Neural crest cell (in vitro differentiated cells): Measurements from ENCODE around the gene OGFR. TPM values are rescaled to one million over a fixed set of nuclear protein-coding genes. Genes with fewer than 3 reads are reported as not detected.

ENCODE experiments used
- DNase-seq: peaks from one replicate; pipeline ENCODE4 v3.0.0; 2021; ENCODE audit warnings: low read depth, mixed read lengths, low spot score
- H3K27ac Mint-ChIP-seq: one replicate; pipeline ENCODE4 v1.8.0; 2021; ENCODE audit warnings: mild to moderate bottlenecking, mixed read lengths; ENCODE audit not compliant: unreplicated experiment
- H3K27me3 Mint-ChIP-seq: 2 replicates; pipeline ENCODE4 v1.8.0; 2021; ENCODE audit warnings: low read depth, mild to moderate bottlenecking, mixed read lengths
- H3K36me3 Mint-ChIP-seq: 2 replicates; pipeline ENCODE4 v1.8.0; 2021; ENCODE audit warnings: low read depth, mild to moderate bottlenecking, mixed read lengths
- H3K4me1 Mint-ChIP-seq: 2 replicates; pipeline ENCODE4 v1.8.0; 2021; ENCODE audit warnings: mixed read lengths
- H3K4me3 Mint-ChIP-seq: one replicate; pipeline ENCODE4 v1.8.0; 2021; ENCODE audit warnings: mild to moderate bottlenecking, mixed read lengths
- H3K9me3 Mint-ChIP-seq: 2 replicates; pipeline ENCODE4 v1.8.0; 2021; ENCODE audit warnings: mixed read lengths
- CTCF ChIP-seq: fragments of 200-600 bp; sonication (generic); conservative IDR thresholded peaks from 2 replicates; pipeline ENCODE4 v1.5.0; 2021; ENCODE audit warnings: antibody characterized with exemption, mild to moderate bottlenecking
- total RNA-seq: library from RNA; stranded (reverse); gene quantifications from 2 replicates; pipeline ENCODE4 v1.2.1, GENCODE V29; 2021

OGFR gene
- total RNA-seq, 1 donor from 2014 or later: 36.7 TPM

GRCh38 chr20:62823688-62824475 is 19.2 kb downstream of the OGFR start:
- no peak for DNase-seq
- no peaks in the 10 kb centered on the region for H3K36me3 Mint-ChIP-seq
- no peak overlapping the region for H3K27ac Mint-ChIP-seq
- H3K27me3 Mint-ChIP-seq: no peaks in the 10 kb centered on the region
- H3K4me1 Mint-ChIP-seq: peaks cover 11% of the 10 kb centered on the region
- no peaks in the 10 kb centered on the region for H3K9me3 Mint-ChIP-seq
- no peak for TF ChIP-seq CTCF
- no peak overlapping the region for H3K4me3 Mint-ChIP-seq

DNA sequence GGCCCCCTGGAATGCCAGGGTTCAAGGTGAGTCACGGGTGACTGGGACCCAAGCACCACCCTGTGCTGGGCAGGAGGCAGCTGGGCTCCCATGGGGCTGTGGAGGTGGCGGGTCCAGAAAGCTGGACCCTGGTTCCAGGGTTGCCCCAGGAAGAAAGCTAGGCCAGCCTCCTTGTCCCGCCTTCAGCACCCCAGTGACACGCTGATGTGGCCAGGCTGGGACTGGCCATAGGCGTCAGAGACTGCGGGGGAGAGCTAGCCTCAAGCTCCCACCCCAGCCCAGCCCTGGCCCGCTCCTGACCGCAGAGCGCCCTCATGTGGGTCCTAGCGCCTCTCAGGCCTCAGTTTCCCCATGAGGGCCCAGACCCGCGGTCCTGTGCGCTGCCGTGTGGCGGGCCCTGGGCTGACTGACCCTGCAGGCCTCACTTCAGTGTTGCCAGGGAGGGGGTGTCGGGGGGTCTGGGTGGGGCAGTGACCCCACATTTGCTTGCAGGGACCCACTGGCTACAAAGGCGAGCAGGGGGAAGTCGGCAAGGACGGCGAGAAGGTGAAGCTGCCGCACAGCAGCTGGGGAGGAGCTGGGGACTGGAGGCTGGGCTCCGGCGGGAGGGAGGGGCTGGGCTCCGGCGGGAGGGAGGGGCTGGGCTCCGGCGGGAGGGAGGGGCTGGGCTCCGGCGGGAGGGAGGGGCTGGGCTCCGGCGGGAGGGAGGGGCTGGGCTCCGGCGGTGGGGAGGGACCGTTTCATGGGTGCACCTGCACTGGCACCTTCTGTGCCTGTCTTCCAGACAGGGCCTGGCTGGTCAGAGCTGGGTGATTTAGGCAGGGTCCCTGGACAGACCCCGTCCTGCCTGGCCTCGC is 20.1 kb downstream of the OGFR start:
- no peaks in the 10 kb centered on the region for H3K36me3 Mint-ChIP-seq
- no peaks in the 10 kb centered on the region for H3K27me3 Mint-ChIP-seq
- H3K9me3 Mint-ChIP-seq: no peaks in the 10 kb centered on the region
- no peak overlapping the region for H3K27ac Mint-ChIP-seq
- DNase-seq: peak; percentile 46
- no peak overlapping the region for H3K4me3 Mint-ChIP-seq
- H3K4me1 Mint-ChIP-seq: peaks cover 11% of the 10 kb centered on the region
- no peak for TF ChIP-seq CTCF

DNA sequence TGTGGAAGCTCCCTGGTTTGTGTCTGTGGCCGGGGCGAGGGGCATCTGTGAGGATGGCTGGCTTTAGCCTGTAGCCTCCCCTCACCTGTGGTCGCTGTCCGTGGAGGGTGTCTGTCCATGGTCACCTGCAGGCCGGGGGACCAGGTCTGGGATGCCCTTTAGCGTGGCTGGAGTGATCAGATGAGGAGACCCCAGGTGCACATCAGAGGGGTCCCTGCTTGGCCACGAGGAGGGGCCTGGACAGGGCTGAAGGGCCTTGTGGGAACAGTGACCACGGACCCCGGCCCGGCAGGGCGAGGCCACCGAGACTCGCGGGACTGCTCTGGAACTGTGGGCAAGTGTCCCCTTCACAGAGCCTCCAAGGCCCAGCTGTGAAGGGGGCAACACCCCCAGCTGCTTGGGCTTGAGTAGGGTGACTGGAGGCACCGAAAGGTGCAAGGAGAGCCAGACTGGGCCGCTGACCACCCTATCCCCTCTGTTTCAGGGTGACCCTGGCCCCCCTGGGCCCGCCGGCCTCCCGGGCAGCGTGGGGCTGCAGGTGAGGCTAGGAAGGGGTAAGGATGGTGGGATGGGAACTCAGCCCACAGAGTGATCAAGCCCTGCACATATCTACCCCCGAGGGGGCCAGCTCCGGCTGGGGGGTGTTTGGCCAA is 20.8 kb downstream of the OGFR start:
- Mint-ChIP-seq H3K36me3 (no peaks in the 10 kb centered on the region), H3K9me3 (no peaks in the 10 kb centered on the region), H3K4me3 (no peak overlapping the region), H3K4me1 (peaks cover 11% of the 10 kb centered on the region), H3K27me3 (no peaks in the 10 kb centered on the region), H3K27ac (no peak overlapping the region)
- DNase-seq: no peak
- no peak for TF ChIP-seq CTCF

- no peaks in the 10 kb centered on the region for H3K9me3 Mint-ChIP-seq
- peaks cover 11% of the 10 kb centered on the region for H3K4me1 Mint-ChIP-seq
- H3K27ac Mint-ChIP-seq: no peak overlapping the region
- no peaks in the 10 kb centered on the region for H3K36me3 Mint-ChIP-seq
- no peak overlapping the region for H3K4me3 Mint-ChIP-seq
- no peak for TF ChIP-seq CTCF
- no peak for DNase-seq
- H3K27me3 Mint-ChIP-seq: no peaks in the 10 kb centered on the region
Measured at GRCh38 chr20:62825986-62826645, 21.5 kb downstream of the OGFR start.

DNA sequence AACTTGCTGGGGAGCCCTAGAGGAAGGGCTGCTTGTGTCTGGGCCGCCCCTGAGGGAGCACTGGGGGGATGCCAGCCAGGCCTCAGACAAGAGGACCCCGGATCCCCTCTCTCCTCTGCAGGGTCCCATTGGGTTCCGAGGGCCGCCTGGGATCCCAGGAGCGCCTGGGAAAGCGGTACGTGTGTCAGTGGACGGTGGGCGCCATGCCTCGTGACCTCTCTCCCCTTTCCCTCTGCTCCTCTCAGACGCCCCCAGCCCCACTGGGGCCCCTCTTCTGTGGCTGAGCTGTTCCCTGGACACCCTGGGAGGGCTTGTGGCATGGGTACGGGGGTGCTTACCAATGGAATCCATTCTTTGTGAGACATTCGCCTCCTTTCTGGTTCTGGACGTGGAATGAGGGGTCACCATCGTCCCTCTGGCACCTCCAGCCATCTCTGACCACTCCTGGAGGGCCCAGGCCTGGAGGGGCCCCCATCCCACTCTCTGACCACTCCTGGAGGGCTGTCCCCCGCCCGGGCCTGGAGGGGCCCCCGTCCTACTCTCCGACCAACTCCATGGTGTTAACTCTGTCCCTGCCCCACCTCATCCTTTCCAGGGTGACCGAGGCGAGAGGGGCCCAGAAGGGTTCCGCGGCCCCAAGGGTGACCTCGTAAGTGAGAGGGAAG is 22.1 kb downstream of the OGFR start:
- TF ChIP-seq CTCF: no peak
- DNase-seq: no peak

More for the DNA sequence above, 22.1 kb downstream of the OGFR start:
- Mint-ChIP-seq H3K27ac (no peak overlapping the region), H3K27me3 (no peaks in the 10 kb centered on the region), H3K9me3 (no peaks in the 10 kb centered on the region), H3K4me1 (peaks cover 14% of the 10 kb centered on the region), H3K36me3 (no peaks in the 10 kb centered on the region), H3K4me3 (no peak overlapping the region)
